ENCODE data around the gene SRGAP3. TPM values are rescaled to one million over a fixed set of nuclear protein-coding genes. Genes with fewer than 3 reads are reported as not detected.

Gene SRGAP3
- total RNA-seq, 1 donor from 2014 or later: 68.6 TPM

DNA sequence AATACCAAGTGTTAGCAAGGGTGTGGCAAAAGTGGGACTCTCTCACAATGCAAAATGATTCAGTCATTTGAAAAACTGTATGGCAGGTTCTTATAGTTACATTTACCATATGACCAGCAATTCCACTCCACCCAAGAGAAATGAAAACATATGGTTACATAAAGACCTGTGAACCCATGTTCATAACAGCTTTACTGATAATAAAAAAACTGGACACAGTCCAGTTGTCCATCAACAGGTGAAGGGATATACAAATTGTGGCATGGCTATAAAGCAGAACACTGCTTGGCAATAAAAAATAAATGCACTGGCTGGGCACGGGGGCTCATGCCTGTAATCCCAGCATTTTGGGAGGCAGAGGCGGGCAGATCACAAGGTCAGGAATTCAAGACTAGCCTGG, 316.9 kb downstream of the SRGAP3 start:
- H3K9me3 Mint-ChIP-seq: peaks cover 6% of the 10 kb centered on the region
- peaks cover 10% of the 10 kb centered on the region for H3K4me1 Mint-ChIP-seq
- no peak for DNase-seq (ENCODE audit: low spot score in 2 of 2, unreplicated experiment in 2 of 2)
- H3K27ac Mint-ChIP-seq: no peak overlapping the region
- TF ChIP-seq, protein P1, sequence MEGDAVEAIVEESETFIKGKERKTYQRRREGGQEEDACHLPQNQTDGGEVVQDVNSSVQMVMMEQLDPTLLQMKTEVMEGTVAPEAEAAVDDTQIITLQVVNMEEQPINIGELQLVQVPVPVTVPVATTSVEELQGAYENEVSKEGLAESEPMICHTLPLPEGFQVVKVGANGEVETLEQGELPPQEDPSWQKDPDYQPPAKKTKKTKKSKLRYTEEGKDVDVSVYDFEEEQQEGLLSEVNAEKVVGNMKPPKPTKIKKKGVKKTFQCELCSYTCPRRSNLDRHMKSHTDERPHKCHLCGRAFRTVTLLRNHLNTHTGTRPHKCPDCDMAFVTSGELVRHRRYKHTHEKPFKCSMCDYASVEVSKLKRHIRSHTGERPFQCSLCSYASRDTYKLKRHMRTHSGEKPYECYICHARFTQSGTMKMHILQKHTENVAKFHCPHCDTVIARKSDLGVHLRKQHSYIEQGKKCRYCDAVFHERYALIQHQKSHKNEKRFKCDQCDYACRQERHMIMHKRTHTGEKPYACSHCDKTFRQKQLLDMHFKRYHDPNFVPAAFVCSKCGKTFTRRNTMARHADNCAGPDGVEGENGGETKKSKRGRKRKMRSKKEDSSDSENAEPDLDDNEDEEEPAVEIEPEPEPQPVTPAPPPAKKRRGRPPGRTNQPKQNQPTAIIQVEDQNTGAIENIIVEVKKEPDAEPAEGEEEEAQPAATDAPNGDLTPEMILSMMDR (IDR thresholded peaks at IDR 0.05; ENCODE audit: unreplicated experiment): no peak
- no peak overlapping the region for H3K4me3 Mint-ChIP-seq
- no peaks in the 10 kb centered on the region for H3K27me3 Mint-ChIP-seq (ENCODE audit: low read depth)
- H3K36me3 Mint-ChIP-seq: peaks cover 11% of the 10 kb centered on the region

DNA sequence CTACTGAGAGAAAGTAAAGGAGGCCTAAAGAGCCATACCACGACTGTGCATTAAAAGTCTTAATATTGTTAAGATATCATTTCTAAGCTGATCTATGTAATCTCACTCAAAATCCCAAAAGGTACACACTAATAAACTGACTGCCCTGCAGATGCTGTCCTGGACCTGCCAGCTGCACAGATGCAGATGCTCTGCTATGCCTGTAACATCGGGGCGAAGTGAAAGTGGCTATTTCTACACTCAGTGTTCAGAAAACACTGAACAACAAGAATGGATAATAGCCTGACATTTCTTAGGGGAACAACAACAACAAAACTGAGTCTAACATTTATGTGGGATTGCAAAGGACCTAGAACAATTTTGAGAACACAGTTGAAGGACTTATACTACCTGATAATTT, 318.1 kb downstream of the SRGAP3 start:
- H3K9me3 Mint-ChIP-seq: peaks cover 6% of the 10 kb centered on the region
- no peak for DNase-seq (ENCODE audit: low spot score in 2 of 2, unreplicated experiment in 2 of 2)
- H3K36me3 Mint-ChIP-seq: peaks cover 11% of the 10 kb centered on the region
- H3K27ac Mint-ChIP-seq: no peak overlapping the region
- no peaks in the 10 kb centered on the region for H3K27me3 Mint-ChIP-seq (ENCODE audit: low read depth)
- no peaks in the 10 kb centered on the region for H3K4me1 Mint-ChIP-seq
- no peak overlapping the region for H3K4me3 Mint-ChIP-seq
- TF ChIP-seq, protein P1 (IDR thresholded peaks at IDR 0.05; ENCODE audit: unreplicated experiment): no peak

Other genes with a start within 250 kb of the SRGAP3 start
- 62.1 to 72.7 TPM (median 63.2 TPM) in 3 replicates for gene THUMPD3, start 113.4 kb upstream of the SRGAP3 start, total RNA-seq
- gene SETD5, start 148.0 kb upstream of the SRGAP3 start, total RNA-seq: 247 to 256 TPM (median 254 TPM) in 3 replicates